GM23338 (cell line): ENCODE results near the gene SND1. TPM values are rescaled to one million over a fixed set of nuclear protein-coding genes. Genes with fewer than 3 reads are reported as not detected.

Source experiments
- ATAC-seq: fragments of 200-7000 bp; cut with Tn5 transposase; 3 replicates; pipeline ENCODE4 v1.9.1; 2020
- DNase-seq: peaks from one replicate; pipeline ENCODE4 v3.0.0-alpha.2; 2015; ENCODE audit warnings: low spot score
- H2AFZ ChIP-seq: fragments of 200-600 bp; sonication (generic); 2 replicates; pipeline ENCODE4 v1.8.0; 2016; ENCODE audit warnings: antibody characterized with exemption, mild to moderate bottlenecking, moderate library complexity
- H3F3A ChIP-seq: fragments of 200-600 bp; sonication (generic); replicated peaks from 2 replicates; pipeline ENCODE4 v1.8.0; 2017; ENCODE audit warnings: antibody characterized with exemption, mixed run types, low read depth
- H3K27ac ChIP-seq: fragments of 200-600 bp; sonication (generic); 2 replicates; pipeline ENCODE4 v1.6.1; 2016; ENCODE audit warnings: low read depth
- H3K27me3 ChIP-seq: fragments of 200-600 bp; sonication (generic); 2 replicates; pipeline ENCODE4 v1.8.0; 2016; ENCODE audit warnings: mild to moderate bottlenecking, mixed run types, moderate library complexity; ENCODE audit not compliant: insufficient read depth
- H3K36me3 ChIP-seq: fragments of 200-600 bp; sonication (generic); 2 replicates; pipeline ENCODE4 v1.8.0; 2016; ENCODE audit warnings: mild to moderate bottlenecking; ENCODE audit not compliant: insufficient read depth
- H3K4me1 ChIP-seq: fragments of 200-600 bp; sonication (generic); 2 replicates; pipeline ENCODE4 v1.8.0; 2016; ENCODE audit warnings: mild to moderate bottlenecking, moderate library complexity; ENCODE audit not compliant: insufficient read depth
- H3K4me2 ChIP-seq: fragments of 200-600 bp; sonication (generic); 2 replicates; pipeline ENCODE4 v1.7.1; 2017; ENCODE audit warnings: mixed run types
- H3K4me3 ChIP-seq: fragments of 200-600 bp; sonication (generic); 2 replicates; pipeline ENCODE4 v1.6.1; 2016; ENCODE audit warnings: mixed run types
- H3K79me2 ChIP-seq: fragments of 200-600 bp; sonication (generic); replicated peaks from 2 replicates; pipeline ENCODE4 v1.8.0; 2017; ENCODE audit warnings: mild to moderate bottlenecking; ENCODE audit not compliant: insufficient read depth
- H3K9me2 ChIP-seq: fragments of 200-600 bp; sonication (generic); 2 replicates; pipeline ENCODE4 v1.8.0; 2017; ENCODE audit not compliant: insufficient read depth
- H4K20me1 ChIP-seq: fragments of 200-600 bp; sonication (generic); replicated peaks from 2 replicates; pipeline ENCODE4 v1.8.0; 2017; ENCODE audit warnings: mild to moderate bottlenecking; ENCODE audit not compliant: insufficient read depth
- H3K27ac Mint-ChIP-seq: 2 replicates; pipeline ENCODE4 v1.8.0; 2020; ENCODE audit warnings: inconsistent platforms, mild to moderate bottlenecking, moderate library complexity, mixed read lengths
- H3K27me3 Mint-ChIP-seq: 3 replicates; pipeline ENCODE4 v1.8.0; 2022; ENCODE audit warnings: low read depth, mild to moderate bottlenecking, moderate library complexity, mixed read lengths, inconsistent platforms; ENCODE audit not compliant: insufficient read depth, poor library complexity
- H3K36me3 Mint-ChIP-seq: 3 replicates; pipeline ENCODE4 v1.8.0; 2021; ENCODE audit warnings: low read depth, mild to moderate bottlenecking, inconsistent platforms, moderate library complexity, mixed read lengths
- H3K4me1 Mint-ChIP-seq: 3 replicates; pipeline ENCODE4 v1.8.0; 2020; ENCODE audit warnings: mild to moderate bottlenecking, inconsistent platforms, mixed read lengths
- H3K4me3 Mint-ChIP-seq: 3 replicates; pipeline ENCODE4 v1.8.0; 2021; ENCODE audit warnings: moderate library complexity, mild to moderate bottlenecking, inconsistent platforms, mixed read lengths
- H3K9me3 Mint-ChIP-seq: 3 replicates; pipeline ENCODE4 v1.8.0; 2020; ENCODE audit warnings: moderate library complexity, mild to moderate bottlenecking, inconsistent platforms, mixed read lengths
- CREB1 ChIP-seq: fragments of 250-450 bp; sonication (Bioruptor Pico); IDR thresholded peaks from 2 replicates; pipeline ENCODE4 v1.5.0; 2020; ENCODE audit warnings: low read depth, mild to moderate bottlenecking, moderate library complexity
- EZH2 ChIP-seq: fragments of 200-600 bp; sonication (generic); IDR thresholded peaks from one replicate; pipeline ENCODE4 v1.8.0; 2017; ENCODE audit warnings: antibody characterized with exemption, mild to moderate bottlenecking, low read depth; ENCODE audit not compliant: unreplicated experiment
- EZH2phosphoT487 ChIP-seq: fragments of 200-600 bp; sonication (generic); IDR thresholded peaks from one replicate; pipeline ENCODE4 v1.8.1; 2018; ENCODE audit warnings: antibody characterized with exemption; ENCODE audit not compliant: unreplicated experiment
- JUNB ChIP-seq: IDR thresholded peaks from one replicate; pipeline ENCODE4 v1.6.1; 2016; ENCODE audit warnings: antibody characterized with exemption; ENCODE audit not compliant: unreplicated experiment
- NANOG ChIP-seq: IDR thresholded peaks from 2 replicates; pipeline ENCODE4 v1.6.1; 2016; ENCODE audit warnings: antibody characterized with exemption, borderline replicate concordance
- POLR2AphosphoS5 ChIP-seq: IDR thresholded peaks from 2 replicates; pipeline ENCODE4 v1.6.1; 2016; ENCODE audit warnings: antibody characterized with exemption, low read depth
- STAT1 ChIP-seq: IDR thresholded peaks from one replicate; pipeline ENCODE4 v1.6.1; 2016; ENCODE audit warnings: antibody characterized with exemption; ENCODE audit not compliant: unreplicated experiment
- ZNF114 ChIP-seq: fragments of 250-450 bp; sonication (Bioruptor Pico); IDR thresholded peaks from 2 replicates; pipeline ENCODE4 v1.5.0; 2020; ENCODE audit warnings: mild to moderate bottlenecking, moderate library complexity
- ZNF331 ChIP-seq: fragments of 250-450 bp; sonication (Bioruptor Pico); IDR thresholded peaks from 2 replicates; pipeline ENCODE4 v1.5.0; 2020; ENCODE audit warnings: low read depth, mild to moderate bottlenecking, moderate library complexity
- polyA plus RNA-seq: library from polyadenylated mRNA; unstranded; fragments of >200 nt; fragmentation: Nextera tagmentation; extraction: Ambion mirVana; gene quantifications from 2 replicates; pipeline ENCODE4 v1.2.1, GENCODE V29; 2016
- total RNA-seq: library from RNA; depleted of rRNA; stranded (reverse); fragments of >200 nt; shearing (Covaris generic); gene quantifications from 2 replicates; pipeline ENCODE4 v1.2.3, GENCODE V29; 2014
- TF ChIP-seq, protein P1 (sequence below), 2 experiments: fragments of 200-600 bp in 1 of 2; sonication (generic) in 1 of 2; conservative IDR thresholded peaks; 2 replicates each; pipeline versions ENCODE4 v1.5.1 to v1.6.1; 2016 to 2017; ENCODE audit warnings: antibody characterized with exemption in 2 of 2, low read depth in 2 of 2, mild to moderate bottlenecking in 2 of 2, moderate library complexity in 1 of 2
- TF ChIP-seq, protein P2 (sequence below): IDR thresholded peaks from 2 replicates; pipeline ENCODE4 v1.6.1; 2016; ENCODE audit warnings: antibody characterized with exemption
- TF ChIP-seq, protein P3 (sequence below): IDR thresholded peaks from one replicate; pipeline ENCODE4 v1.6.1; 2018; ENCODE audit warnings: antibody characterized with exemption; ENCODE audit not compliant: unreplicated experiment
- TF ChIP-seq, protein P4 (sequence below): fragments of 250-450 bp; sonication (Bioruptor Pico); IDR thresholded peaks from 2 replicates; pipeline ENCODE4 v1.5.0; 2020; ENCODE audit warnings: mild to moderate bottlenecking, moderate library complexity

Gene SND1
- total and polyA plus RNA-seq, 2 experiments from 2014 or later, result 107 to 254 TPM

DNA sequence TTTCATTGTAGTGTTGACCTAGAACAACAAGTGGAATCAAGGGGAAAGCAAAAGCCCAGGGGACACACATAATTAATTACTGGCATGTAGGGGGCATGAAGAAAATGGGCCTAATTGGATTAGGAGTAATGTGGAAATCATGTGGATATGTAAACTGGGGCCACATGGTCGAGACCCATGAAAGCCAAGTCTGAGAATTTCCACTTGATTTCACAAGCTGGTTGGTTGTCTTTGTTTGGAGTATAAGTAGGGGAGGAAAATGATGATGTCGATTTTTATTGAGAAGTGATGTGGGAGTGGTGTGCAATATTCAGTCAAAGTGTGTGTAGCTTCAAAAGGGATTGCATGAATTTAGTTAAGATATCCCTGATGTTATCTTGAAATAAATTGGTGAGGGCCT is 247.4 kb downstream of the SND1 start:
- H3K9me3 Mint-ChIP-seq, result no peaks in the 10 kb centered on the region
- Histone ChIP-seq H4K20me1 (peaks cover 21% of the 10 kb centered on the region), H3K36me3 (no peaks in the 10 kb centered on the region), H3K27me3 (no peaks in the 10 kb centered on the region), H2AFZ (no peak overlapping the region), H3K9me2 (no peaks in the 10 kb centered on the region), H3K27ac (no peak overlapping the region), H3K4me3 (no peak overlapping the region), H3K4me2 (peak overlapping the region; percentile 71; the same call in 1 of the 2 replicates), H3K4me1 (peaks cover 87% of the 10 kb centered on the region), H3F3A (peaks cover 16% of the 10 kb centered on the region), H3K79me2 (peaks cover 61% of the 10 kb centered on the region)
- DNase-seq (no peak), ATAC-seq (no peak)
- H3K27me3 Mint-ChIP-seq, result peaks cover 5% of the 10 kb centered on the region
- no peak overlapping the region for H3K4me3 Mint-ChIP-seq
- TF ChIP-seq EZH2 (no peak), ZNF114 (CRISPR knock-in tag) (no peak), EZH2phosphoT487 (no peak), JUNB (no peak), ZNF331 (no peak), NANOG (no peak), STAT1 (no peak), POLR2AphosphoS5 (no peak), CREB1 (CRISPR knock-in tag) (no peak)
- TF ChIP-seq, protein P1, sequence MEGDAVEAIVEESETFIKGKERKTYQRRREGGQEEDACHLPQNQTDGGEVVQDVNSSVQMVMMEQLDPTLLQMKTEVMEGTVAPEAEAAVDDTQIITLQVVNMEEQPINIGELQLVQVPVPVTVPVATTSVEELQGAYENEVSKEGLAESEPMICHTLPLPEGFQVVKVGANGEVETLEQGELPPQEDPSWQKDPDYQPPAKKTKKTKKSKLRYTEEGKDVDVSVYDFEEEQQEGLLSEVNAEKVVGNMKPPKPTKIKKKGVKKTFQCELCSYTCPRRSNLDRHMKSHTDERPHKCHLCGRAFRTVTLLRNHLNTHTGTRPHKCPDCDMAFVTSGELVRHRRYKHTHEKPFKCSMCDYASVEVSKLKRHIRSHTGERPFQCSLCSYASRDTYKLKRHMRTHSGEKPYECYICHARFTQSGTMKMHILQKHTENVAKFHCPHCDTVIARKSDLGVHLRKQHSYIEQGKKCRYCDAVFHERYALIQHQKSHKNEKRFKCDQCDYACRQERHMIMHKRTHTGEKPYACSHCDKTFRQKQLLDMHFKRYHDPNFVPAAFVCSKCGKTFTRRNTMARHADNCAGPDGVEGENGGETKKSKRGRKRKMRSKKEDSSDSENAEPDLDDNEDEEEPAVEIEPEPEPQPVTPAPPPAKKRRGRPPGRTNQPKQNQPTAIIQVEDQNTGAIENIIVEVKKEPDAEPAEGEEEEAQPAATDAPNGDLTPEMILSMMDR (conservative IDR thresholded peaks at IDR 0.05; ENCODE audit: low read depth in 2 of 2), result no peak
- TF ChIP-seq, protein P2, sequence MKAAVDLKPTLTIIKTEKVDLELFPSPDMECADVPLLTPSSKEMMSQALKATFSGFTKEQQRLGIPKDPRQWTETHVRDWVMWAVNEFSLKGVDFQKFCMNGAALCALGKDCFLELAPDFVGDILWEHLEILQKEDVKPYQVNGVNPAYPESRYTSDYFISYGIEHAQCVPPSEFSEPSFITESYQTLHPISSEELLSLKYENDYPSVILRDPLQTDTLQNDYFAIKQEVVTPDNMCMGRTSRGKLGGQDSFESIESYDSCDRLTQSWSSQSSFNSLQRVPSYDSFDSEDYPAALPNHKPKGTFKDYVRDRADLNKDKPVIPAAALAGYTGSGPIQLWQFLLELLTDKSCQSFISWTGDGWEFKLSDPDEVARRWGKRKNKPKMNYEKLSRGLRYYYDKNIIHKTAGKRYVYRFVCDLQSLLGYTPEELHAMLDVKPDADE, result no peak
- TF ChIP-seq, protein P3, sequence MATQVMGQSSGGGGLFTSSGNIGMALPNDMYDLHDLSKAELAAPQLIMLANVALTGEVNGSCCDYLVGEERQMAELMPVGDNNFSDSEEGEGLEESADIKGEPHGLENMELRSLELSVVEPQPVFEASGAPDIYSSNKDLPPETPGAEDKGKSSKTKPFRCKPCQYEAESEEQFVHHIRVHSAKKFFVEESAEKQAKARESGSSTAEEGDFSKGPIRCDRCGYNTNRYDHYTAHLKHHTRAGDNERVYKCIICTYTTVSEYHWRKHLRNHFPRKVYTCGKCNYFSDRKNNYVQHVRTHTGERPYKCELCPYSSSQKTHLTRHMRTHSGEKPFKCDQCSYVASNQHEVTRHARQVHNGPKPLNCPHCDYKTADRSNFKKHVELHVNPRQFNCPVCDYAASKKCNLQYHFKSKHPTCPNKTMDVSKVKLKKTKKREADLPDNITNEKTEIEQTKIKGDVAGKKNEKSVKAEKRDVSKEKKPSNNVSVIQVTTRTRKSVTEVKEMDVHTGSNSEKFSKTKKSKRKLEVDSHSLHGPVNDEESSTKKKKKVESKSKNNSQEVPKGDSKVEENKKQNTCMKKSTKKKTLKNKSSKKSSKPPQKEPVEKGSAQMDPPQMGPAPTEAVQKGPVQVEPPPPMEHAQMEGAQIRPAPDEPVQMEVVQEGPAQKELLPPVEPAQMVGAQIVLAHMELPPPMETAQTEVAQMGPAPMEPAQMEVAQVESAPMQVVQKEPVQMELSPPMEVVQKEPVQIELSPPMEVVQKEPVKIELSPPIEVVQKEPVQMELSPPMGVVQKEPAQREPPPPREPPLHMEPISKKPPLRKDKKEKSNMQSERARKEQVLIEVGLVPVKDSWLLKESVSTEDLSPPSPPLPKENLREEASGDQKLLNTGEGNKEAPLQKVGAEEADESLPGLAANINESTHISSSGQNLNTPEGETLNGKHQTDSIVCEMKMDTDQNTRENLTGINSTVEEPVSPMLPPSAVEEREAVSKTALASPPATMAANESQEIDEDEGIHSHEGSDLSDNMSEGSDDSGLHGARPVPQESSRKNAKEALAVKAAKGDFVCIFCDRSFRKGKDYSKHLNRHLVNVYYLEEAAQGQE, result no peak
- TF ChIP-seq, protein P4, sequence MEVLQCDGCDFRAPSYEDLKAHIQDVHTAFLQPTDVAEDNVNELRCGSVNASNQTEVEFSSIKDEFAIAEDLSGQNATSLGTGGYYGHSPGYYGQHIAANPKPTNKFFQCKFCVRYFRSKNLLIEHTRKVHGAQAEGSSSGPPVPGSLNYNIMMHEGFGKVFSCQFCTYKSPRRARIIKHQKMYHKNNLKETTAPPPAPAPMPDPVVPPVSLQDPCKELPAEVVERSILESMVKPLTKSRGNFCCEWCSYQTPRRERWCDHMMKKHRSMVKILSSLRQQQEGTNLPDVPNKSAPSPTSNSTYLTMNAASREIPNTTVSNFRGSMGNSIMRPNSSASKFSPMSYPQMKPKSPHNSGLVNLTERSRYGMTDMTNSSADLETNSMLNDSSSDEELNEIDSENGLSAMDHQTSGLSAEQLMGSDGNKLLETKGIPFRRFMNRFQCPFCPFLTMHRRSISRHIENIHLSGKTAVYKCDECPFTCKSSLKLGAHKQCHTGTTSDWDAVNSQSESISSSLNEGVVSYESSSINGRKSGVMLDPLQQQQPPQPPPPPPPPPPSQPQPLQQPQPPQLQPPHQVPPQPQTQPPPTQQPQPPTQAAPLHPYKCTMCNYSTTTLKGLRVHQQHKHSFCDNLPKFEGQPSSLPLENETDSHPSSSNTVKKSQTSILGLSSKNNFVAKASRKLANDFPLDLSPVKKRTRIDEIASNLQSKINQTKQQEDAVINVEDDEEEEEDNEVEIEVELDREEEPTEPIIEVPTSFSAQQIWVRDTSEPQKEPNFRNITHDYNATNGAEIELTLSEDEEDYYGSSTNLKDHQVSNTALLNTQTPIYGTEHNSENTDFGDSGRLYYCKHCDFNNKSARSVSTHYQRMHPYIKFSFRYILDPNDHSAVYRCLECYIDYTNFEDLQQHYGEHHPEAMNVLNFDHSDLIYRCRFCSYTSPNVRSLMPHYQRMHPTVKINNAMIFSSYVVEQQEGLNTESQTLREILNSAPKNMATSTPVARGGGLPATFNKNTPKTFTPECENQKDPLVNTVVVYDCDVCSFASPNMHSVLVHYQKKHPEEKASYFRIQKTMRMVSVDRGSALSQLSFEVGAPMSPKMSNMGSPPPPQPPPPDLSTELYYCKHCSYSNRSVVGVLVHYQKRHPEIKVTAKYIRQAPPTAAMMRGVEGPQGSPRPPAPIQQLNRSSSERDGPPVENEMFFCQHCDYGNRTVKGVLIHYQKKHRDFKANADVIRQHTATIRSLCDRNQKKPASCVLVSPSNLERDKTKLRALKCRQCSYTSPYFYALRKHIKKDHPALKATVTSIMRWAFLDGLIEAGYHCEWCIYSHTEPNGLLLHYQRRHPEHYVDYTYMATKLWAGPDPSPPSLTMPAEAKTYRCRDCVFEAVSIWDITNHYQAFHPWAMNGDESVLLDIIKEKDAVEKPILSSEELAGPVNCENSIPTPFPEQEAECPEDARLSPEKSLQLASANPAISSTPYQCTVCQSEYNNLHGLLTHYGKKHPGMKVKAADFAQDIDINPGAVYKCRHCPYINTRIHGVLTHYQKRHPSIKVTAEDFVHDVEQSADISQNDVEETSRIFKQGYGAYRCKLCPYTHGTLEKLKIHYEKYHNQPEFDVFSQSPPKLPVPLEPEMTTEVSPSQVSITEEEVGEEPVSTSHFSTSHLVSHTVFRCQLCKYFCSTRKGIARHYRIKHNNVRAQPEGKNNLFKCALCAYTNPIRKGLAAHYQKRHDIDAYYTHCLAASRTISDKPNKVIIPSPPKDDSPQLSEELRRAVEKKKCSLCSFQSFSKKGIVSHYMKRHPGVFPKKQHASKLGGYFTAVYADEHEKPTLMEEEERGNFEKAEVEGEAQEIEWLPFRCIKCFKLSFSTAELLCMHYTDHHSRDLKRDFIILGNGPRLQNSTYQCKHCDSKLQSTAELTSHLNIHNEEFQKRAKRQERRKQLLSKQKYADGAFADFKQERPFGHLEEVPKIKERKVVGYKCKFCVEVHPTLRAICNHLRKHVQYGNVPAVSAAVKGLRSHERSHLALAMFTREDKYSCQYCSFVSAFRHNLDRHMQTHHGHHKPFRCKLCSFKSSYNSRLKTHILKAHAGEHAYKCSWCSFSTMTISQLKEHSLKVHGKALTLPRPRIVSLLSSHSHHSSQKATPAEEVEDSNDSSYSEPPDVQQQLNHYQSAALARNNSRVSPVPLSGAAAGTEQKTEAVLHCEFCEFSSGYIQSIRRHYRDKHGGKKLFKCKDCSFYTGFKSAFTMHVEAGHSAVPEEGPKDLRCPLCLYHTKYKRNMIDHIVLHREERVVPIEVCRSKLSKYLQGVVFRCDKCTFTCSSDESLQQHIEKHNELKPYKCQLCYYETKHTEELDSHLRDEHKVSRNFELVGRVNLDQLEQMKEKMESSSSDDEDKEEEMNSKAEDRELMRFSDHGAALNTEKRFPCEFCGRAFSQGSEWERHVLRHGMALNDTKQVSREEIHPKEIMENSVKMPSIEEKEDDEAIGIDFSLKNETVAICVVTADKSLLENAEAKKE, result no peak
- H3K36me3 Mint-ChIP-seq, result no peaks in the 10 kb centered on the region; the same call in 2 of the 3 replicates
- H3K4me1 Mint-ChIP-seq, result peaks cover 45% of the 10 kb centered on the region
- peak overlapping the region; percentile 64 for H3K27ac Mint-ChIP-seq
